LHCN-M2 (cell line): ENCODE results near the gene ARRDC2. TPM values are rescaled to one million over a fixed set of nuclear protein-coding genes. Genes with fewer than 3 reads are reported as not detected.
A peak's percentile ranks its signal among the peaks of the same experiment; 100 is the strongest.
"Not testable (repeated sequence)": the region's sequence is repeated elsewhere in the genome, so short reads cannot be mapped to it uniquely, and the experiment has no call there.

ENCODE experiments used
- DNase-seq: peaks from one replicate; pipeline ENCODE4 v3.0.0-alpha.2; 2012; ENCODE audit warnings: low read depth
- polyA plus RNA-seq: library from polyadenylated mRNA; unstranded; fragments of >200 nt; gene quantifications from one replicate; pipeline ENCODE4 v1.2.1, GENCODE V29; 2012; ENCODE audit warnings: missing spikeins
- total RNA-seq: library from RNA; depleted of rRNA; stranded (reverse); fragments of >200 nt; gene quantifications from 2 replicates; pipeline ENCODE4 v1.2.3, GENCODE V29; 2014; rRNA removed

ARRDC2 gene
- 9.0 and 15.0 TPM in 2 replicates for total RNA-seq
- 6.2 TPM for polyA plus RNA-seq

GRCh38 chr19:18007917-18008673, at the start of gene ARRDC2:
ARRDC2 (plus strand) TSS chr19:18008170; CDS start chr19:18008311, 141 bp downstream.
- DNase-seq: peak; percentile 81

DNA sequence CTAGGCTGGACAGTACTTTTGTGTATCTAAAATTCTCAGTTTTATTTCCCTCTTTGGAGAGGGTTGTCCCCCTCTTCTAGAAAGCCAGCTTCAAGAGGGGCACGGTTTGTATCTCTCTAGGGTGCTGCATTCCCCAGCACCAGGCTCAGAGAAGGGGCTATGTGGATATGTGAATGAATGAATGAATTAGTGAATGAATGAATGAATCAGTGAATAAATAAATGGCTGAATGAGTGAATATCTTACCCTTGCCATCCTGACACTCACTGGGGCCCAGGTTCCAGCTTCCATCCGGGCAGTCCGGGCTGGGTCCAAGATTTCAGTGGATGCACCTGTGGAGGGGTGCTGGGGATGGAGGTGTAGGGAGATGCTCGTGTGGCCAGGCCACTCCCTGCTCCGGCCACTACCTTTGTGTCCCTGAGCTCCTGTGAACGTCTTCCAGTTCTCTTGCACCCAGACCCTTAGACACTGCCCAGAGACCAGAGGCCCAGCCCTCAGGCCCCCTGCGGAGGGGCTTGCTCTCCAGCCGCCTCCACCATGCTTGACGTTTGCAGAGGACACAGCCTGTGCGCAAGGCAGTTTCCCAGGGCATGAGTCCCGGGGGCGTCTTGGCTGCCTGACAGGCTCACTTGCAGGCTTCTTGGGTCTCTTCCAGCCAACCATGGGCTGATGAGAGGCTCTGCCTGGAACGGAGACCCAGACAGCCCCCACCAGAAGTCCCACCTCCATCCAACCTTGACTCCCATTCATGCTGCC, 43.9 kb upstream of the ARRDC2 start:
- DNase-seq: no peak

- DNase-seq: no peak
Measured at GRCh38 chr19:17965370-17966128, 42.4 kb upstream of the ARRDC2 start.

DNA sequence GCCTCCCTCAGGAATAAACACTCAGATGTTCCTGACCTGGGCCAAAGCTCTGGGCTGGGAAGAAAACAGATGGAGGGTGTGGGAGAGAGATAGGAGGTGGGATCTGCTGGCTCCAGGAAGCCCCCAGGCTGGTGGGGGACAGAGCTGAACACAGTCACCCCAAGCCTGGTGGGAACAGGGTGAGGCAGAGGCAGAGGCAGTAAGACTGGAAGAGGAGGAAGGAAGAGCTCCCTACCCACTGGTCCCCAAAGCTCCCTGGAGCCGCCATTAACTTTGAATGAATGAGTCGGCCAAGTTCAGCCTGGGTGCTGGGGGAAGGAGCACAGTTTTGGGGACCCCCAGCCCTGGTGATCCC, 41.9 kb upstream of the ARRDC2 start:
- DNase-seq: no peak

DNA sequence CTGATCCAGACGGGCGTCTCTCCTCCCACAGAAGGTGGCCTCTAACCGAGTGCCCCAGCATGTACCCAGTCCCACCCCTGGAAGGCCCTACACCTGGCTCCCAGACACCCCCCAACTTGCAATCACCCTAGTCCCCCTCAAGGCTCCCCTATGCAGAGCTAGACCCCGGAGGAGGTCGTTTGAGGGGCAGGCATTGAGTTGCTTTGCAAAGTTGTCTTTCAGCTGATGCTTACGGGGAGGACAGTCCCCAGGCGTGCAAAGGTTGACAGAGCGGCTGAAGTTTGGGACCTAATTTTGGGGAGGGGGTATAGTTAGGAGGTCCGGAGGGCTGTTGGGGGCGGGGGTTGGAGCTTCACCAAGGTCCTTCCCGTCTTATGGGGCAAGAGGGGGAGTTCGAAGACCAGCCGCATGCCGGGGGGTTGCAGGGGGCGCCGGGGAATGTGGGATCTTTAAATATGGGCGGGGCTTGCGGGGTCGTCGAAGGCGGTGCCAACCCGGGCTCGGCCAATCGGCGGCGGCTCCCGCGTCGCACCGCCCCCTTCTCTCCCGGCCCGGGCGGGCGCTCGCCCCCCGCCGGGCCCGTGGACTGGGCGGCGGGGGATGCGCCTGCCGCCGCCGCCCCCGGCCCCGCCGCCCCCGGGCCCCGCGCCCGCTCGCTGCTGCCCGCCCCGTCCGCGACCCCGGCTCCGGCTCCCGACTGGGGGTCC, 41.3 kb upstream of the ARRDC2 start, which contains the start of gene KCNN1:
Gene KCNN1, plus strand, starts transcription at position 558 of the 707 bp plus-strand sequence. CDS start 6,782 bp downstream, outside the sequence.
- no peak for DNase-seq

DNA sequence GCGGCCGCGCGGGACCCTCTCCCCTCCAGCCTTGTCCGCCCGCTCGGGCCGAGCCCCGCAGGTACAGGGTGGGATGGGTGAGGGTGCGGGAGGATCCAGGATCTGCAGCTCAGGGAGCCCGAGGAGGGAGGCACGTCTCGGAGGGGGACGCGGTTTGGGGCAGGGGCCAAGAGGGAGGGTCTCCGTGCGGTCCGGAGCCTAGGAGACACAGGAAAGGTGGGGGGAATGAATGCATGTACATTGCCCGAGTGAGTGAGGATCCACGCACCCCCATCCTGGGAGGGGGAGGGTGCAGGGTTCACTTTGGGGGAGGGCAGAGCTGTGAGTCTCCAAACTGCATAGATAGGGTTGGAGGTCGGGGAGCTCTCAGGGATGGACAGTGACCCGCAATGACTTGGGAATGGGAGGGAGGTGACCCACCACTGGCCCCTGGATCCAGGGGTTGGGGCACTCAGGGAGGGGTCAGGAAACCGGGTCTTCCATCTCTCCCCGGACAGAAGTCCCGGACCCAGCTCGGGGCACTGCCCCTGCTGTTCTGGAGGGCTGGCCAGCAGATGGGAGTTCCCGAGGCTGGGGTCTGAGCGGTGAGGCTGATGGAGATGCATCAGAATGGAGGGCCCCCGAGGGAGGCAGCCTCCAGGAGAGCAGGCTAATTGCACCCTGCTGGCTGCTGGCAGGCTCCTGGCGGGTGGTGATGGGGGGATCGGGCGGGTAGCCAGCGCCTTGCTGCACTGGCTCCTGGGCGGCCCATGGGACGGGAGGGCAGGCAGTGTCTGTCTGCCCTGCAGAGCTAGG, 40.5 kb upstream of the ARRDC2 start:
- DNase-seq: no peak

- no peak for DNase-seq
Measured at GRCh38 chr19:17968362-17968761, 39.6 kb upstream of the ARRDC2 start.

DNA sequence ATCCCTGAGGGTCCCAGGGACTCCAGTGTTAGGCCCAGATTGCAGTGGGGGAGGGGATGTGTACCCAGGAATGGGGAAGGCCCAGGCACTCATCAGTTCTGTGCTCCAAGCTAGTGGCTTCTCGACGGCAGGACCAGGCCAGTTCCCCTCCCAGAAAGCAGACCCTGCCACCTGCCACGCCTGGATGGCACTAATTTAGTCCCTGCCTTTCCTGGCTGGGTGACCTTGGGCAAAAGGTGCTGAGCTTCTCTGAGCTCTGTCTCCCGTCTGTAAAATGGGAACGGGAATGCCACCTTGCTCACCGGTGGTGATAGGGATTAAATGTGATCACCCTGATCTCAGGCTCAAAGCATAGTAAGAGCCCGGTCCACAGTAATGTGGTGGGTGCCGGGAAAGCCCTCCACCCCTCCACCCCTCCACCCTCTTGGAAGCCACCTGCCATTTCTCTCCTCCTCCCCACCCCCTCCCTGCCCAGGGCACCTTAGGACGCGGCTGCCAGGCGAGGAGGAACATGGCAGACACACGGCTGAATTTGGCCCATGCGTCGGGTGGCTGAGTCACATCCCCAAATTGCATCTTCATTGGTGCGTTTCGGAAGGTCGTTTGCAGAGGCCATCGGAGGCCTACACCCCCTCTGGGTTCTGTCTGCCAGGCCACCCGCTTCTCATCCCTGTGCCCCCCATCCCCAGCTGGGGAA, 38.7 kb upstream of the ARRDC2 start:
- DNase-seq: no peak

GRCh38 chr19:17972230-17972629, 35.7 kb upstream of the ARRDC2 start:
- DNase-seq: no peak

DNA sequence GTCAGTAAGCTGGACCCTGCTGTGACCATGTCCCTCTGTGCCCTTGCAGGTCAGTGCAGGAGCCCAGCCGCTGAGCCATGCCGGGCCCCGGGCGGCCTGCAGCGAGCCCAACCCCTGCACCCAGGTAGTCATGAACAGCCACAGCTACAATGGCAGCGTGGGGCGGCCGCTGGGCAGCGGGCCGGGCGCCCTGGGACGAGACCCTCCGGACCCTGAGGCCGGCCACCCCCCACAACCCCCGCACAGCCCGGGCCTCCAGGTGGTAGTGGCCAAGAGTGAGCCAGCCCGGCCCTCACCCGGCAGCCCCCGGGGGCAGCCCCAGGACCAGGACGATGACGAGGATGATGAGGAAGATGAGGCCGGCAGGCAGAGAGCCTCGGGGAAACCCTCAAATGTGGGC, 34.2 kb upstream of the ARRDC2 start:
- DNase-seq: no peak

DNA sequence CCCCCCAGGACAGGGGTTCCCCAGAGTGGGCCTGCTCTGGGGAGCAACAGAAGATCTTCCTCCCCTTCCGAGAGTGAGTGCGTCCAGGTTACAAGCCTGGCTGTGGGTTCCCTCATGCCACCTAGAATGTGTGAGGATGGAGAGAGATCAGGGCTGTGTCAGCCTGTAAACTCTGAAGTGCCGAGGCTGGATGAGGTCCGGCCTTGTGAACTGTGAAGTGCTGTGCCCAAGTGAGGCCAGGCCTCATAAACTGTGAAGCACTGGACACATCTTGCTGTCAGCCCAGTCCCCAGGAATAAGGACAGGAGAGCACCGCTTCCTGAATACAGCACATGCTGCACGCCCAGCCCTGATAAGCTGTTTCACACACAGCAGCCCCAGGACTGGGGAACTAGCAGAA, 33.4 kb upstream of the ARRDC2 start:
- DNase-seq: no peak

GRCh38 chr19:17975032-17975431, 32.9 kb upstream of the ARRDC2 start:
- DNase-seq: no peak

DNA sequence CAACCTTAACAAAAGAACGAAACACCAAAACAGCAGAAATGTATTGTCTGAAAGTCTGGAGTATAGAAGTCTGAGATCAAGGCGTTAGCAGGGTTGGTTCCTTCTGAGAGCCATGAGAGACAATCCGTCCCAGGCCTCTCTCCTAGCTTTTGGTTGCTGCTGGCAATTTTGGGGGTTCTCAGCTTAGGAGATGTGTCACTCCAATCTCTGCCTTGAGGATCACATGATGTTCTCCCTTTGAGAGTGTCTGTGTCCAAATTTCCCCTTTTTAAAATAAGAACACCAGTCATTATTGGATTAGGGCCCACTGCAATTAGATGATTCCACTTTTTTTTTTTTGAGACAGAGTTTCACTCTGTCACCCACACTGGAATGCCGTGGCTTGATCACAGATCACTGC, 30.9 kb upstream of the ARRDC2 start:
- DNase-seq: no peak

DNA sequence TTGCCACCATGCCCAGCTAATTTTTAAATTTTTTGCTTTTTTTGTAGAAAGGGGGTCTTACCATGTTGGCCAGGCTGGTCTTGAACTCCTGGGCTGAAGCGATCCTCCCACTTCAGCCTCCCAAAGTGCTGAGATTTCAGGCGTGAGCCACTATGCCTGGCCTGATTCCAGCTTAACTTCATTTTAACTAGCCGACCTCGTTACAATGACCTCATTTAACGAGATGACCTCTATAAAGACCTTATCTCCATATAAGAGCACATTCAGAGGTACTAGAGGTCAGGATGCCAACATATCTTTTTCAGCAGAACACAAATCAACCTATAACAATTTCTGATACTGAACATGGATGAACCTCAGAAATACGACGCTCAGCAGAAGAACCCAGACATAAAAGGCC, 30.5 kb upstream of the ARRDC2 start:
- DNase-seq: no peak

GRCh38 chr19:17981611-17982010, 26.4 kb upstream of the ARRDC2 start:
- no peak for DNase-seq

DNA sequence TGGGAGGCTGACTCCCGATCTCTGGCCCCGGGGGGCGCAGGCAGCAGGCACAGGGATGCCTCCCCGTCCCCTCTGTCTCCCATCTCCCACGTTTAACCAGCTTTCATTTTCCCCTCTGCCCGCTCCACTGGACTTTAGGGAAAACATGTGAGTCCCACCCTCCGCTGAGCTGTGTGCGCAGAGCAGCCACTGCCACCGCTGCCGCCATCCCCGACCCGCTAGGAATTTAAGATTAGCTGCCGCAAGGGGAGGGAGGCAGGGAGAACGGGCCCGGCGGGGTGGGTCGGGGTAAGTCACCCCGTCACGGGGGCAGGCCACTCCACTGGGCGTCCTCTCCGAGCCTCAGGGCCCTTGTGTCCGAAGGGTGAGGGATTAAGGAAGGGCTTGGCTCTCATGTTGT, 25.5 kb upstream of the ARRDC2 start:
- no peak for DNase-seq

- DNase-seq: no peak
Measured at GRCh38 chr19:17985037-17985818, 22.7 kb upstream of the ARRDC2 start.

DNA sequence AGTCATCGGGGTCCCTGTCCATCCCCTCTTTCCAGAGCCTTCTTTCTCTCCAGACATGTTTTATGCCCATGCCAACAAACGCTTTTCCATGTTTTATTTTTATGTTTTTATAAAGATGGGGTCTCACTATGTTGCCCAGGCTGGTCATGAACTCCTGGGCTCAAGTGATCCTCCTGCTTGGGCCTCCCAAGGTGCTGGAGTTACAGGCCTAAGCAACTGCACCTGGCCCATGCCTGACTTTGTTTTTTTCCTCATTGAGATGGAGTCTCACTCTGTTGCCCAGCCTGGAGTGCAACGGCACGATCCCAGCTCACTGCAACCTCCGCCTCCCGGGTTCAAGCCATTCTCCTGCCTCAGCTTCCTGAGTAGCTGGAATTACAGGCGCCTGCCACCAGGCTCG, 21.4 kb upstream of the ARRDC2 start:
- not testable (repeated sequence) for DNase-seq

DNA sequence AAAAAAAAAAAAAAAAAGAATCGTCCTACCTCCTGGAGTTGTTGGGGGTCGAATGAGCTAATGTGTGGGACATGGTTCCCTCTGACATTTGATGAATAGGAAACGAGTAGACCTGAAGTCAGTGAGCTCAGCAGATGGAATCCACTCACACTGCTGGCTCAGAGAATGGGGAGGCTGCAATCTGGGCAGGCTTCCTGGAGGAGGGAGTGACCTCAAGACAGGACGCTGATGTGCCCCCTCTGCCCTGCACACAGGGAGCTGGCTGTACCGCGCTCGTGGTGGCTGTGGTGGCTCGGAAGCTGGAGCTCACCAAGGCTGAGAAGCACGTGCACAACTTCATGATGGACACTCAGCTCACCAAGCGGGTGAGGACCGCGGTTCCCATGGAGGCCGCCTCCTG, 19.8 kb upstream of the ARRDC2 start:
- no peak for DNase-seq
